DOHH2 (cell line): Measurements from ENCODE around the gene IL17F.

ENCODE experiments used
- H3F3A ChIP-seq: fragments of 200-600 bp; sonication (generic), shearing (Covaris generic); 2 replicates; pipeline ENCODE4 v1.6.0; 2016; ENCODE audit warnings: antibody characterized with exemption, mild to moderate bottlenecking; ENCODE audit not compliant: control insufficient read depth, insufficient read depth
- H3K27ac ChIP-seq: fragments of 200-600 bp; sonication (generic); 2 replicates; pipeline ENCODE4 v1.5.1; 2014; ENCODE audit warnings: low read depth, mild to moderate bottlenecking, low read length, moderate library complexity
- H3K27me3 ChIP-seq: fragments of 200-600 bp; sonication (generic); 2 replicates; pipeline ENCODE4 v1.6.1; 2014; ENCODE audit warnings: mild to moderate bottlenecking, low read length, mixed read lengths; ENCODE audit not compliant: control insufficient read depth
- H3K36me3 ChIP-seq: fragments of 200-600 bp; sonication (generic); 2 replicates; pipeline ENCODE4 v1.6.1; 2014; ENCODE audit warnings: mild to moderate bottlenecking, low read length, moderate library complexity, mixed read lengths; ENCODE audit not compliant: control insufficient read depth
- H3K4me1 ChIP-seq: fragments of 200-600 bp; sonication (generic); 2 replicates; pipeline ENCODE4 v1.6.1; 2014; ENCODE audit warnings: mild to moderate bottlenecking, low read length, mixed read lengths; ENCODE audit not compliant: control insufficient read depth
- H3K4me2 ChIP-seq: fragments of 200-600 bp; sonication (generic); 2 replicates; pipeline ENCODE4 v1.6.0; 2014; ENCODE audit warnings: mild to moderate bottlenecking, low read length, moderate library complexity
- H3K4me3 ChIP-seq: fragments of 200-600 bp; sonication (generic); 2 replicates; pipeline ENCODE4 v1.5.1; 2014; ENCODE audit warnings: mild to moderate bottlenecking, low read length, mixed read lengths
- H3K79me2 ChIP-seq: fragments of 200-600 bp; sonication (generic); 2 replicates; pipeline ENCODE4 v1.6.1; 2014; ENCODE audit warnings: mild to moderate bottlenecking, low read length, mixed read lengths; ENCODE audit not compliant: control insufficient read depth
- H3K9me2 ChIP-seq: fragments of 200-600 bp; sonication (generic); replicated peaks from 2 replicates; pipeline ENCODE4 v1.6.1; 2014; ENCODE audit warnings: mild to moderate bottlenecking, low read length, mixed read lengths; ENCODE audit not compliant: control insufficient read depth
- H3K9me3 ChIP-seq: fragments of 200-600 bp; sonication (generic); 2 replicates; pipeline ENCODE4 v1.6.1; 2014; ENCODE audit warnings: antibody characterized with exemption, low read length, mixed read lengths; ENCODE audit not compliant: control insufficient read depth, insufficient read depth
- H4K20me1 ChIP-seq: fragments of 200-600 bp; sonication (generic); 2 replicates; pipeline ENCODE4 v1.6.0; 2014; ENCODE audit warnings: low read depth, mild to moderate bottlenecking, antibody characterized with exemption, low read length, moderate library complexity; ENCODE audit not compliant: control insufficient read depth, insufficient read depth
- CTCF ChIP-seq: fragments of 200-600 bp; sonication (generic); IDR thresholded peaks from one replicate; pipeline ENCODE4 v1.5.1; 2014; ENCODE audit warnings: antibody characterized with exemption, mild to moderate bottlenecking, low read depth, low read length; ENCODE audit not compliant: poor library complexity, severe bottlenecking
- EZH2phosphoT487 ChIP-seq: fragments of 200-600 bp; sonication (generic); IDR thresholded peaks from 2 replicates; pipeline ENCODE4 v1.6.1; 2017; ENCODE audit warnings: borderline replicate concordance, mild to moderate bottlenecking, antibody characterized with exemption, low read length, moderate library complexity, mixed read lengths

IL17F gene

DNA sequence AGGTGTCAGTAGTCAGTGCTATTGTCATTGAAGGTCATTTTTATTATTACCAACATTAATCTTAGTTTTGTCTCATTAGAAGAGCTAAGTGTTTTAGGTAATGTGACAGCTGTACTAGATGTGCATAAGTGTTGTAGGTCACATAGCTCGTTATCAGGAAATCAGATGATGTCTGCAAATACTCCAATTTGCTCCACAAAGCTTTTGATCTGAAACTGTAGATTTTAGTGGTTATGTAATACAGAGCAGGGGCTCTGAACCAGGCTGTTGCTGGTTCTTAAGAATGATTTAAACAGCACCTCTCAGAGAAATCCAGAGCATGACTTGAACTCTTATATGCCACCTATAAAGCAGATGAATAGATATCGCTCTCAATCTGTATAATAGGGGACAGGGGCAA, 2.5 kb downstream of the IL17F start:
- Histone ChIP-seq H3K4me1 (no peaks in the 10 kb centered on the region), H3K36me3 (no peaks in the 10 kb centered on the region), H3F3A (no peaks in the 10 kb centered on the region), H3K9me2 (no peaks in the 10 kb centered on the region), H3K79me2 (no peaks in the 10 kb centered on the region), H3K27me3 (peaks cover 5% of the 10 kb centered on the region; the same call in 1 of the 2 replicates), H3K27ac (no peak overlapping the region), H3K4me2 (no peak overlapping the region), H3K9me3 (no peaks in the 10 kb centered on the region), H4K20me1 (no peaks in the 10 kb centered on the region), H3K4me3 (no peak overlapping the region)
- no peak for TF ChIP-seq CTCF
- no peak for TF ChIP-seq EZH2phosphoT487

DNA sequence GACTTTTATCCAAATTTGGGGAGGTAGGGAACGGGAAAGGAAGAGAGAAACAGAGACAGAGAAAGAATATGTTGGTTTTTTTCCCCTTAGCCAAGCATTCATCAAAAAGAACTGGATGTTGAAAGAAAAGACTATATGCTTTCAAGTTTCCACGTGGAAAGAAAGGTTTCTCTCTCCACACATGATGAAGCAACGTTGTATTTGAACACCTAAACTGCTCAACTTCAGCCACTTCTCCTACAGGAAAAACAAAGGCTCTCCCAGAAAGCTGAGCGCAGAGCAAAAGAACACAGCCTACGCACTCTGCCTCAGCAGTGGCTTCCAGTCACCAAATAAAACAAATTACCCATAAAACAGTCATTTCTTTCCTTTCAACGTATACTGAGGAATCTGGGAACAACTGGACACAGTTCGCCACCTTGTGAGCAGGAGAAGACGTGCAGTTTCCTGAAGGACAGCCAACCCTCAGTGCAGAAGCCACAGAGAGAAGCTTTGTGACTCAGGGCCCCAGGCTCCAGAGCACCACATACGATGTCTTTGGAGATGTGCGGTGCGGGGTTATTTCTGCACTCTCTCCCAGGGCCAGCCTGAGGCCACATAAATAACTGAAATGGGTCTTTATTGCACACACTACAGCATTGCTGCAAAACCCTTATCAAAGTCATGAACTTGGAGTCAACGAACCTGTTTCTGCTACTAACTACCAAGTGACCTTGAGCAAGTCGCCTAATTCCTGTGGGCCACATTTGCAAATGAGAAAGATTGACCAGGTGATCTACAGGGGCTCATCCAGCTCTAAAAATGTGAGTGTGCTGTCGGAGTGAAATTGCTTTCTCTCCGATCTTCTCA, 10.1 kb downstream of the IL17F start:
- no peaks in the 10 kb centered on the region for H3K9me3 ChIP-seq
- TF ChIP-seq EZH2phosphoT487: no peak
- peak; percentile 55 for TF ChIP-seq CTCF
- H3K4me1 ChIP-seq: no peaks in the 10 kb centered on the region
- peaks cover 15% of the 10 kb centered on the region for H3K27me3 ChIP-seq
- H3K9me2 ChIP-seq: no peaks in the 10 kb centered on the region
- H3K79me2 ChIP-seq: no peaks in the 10 kb centered on the region
- H3K4me3 ChIP-seq: no peak overlapping the region
- H3K27ac ChIP-seq: no peak overlapping the region
- no peaks in the 10 kb centered on the region for H3F3A ChIP-seq
- H3K36me3 ChIP-seq: no peaks in the 10 kb centered on the region
- no peaks in the 10 kb centered on the region for H4K20me1 ChIP-seq
- no peak overlapping the region for H3K4me2 ChIP-seq

- Histone ChIP-seq H3K79me2 (no peaks in the 10 kb centered on the region), H3K4me2 (no peak overlapping the region), H3F3A (no peaks in the 10 kb centered on the region), H3K36me3 (no peaks in the 10 kb centered on the region), H3K27ac (no peak overlapping the region), H3K4me1 (no peaks in the 10 kb centered on the region), H3K9me2 (no peaks in the 10 kb centered on the region), H4K20me1 (no peaks in the 10 kb centered on the region), H3K4me3 (no peak overlapping the region), H3K9me3 (no peaks in the 10 kb centered on the region), H3K27me3 (peaks cover 15% of the 10 kb centered on the region)
- no peak for TF ChIP-seq CTCF
- TF ChIP-seq EZH2phosphoT487: no peak
Observed at GRCh38 chr6:52233005-52233404, 11.3 kb downstream of the IL17F start.
